ENCODE measurements around the gene SCAMP2. TPM values are rescaled to one million over a fixed set of nuclear protein-coding genes. Genes with fewer than 3 reads are reported as not detected.

Gene SCAMP2
- total RNA-seq, 1 donor from 2014 or later: 35.6 TPM

DNA sequence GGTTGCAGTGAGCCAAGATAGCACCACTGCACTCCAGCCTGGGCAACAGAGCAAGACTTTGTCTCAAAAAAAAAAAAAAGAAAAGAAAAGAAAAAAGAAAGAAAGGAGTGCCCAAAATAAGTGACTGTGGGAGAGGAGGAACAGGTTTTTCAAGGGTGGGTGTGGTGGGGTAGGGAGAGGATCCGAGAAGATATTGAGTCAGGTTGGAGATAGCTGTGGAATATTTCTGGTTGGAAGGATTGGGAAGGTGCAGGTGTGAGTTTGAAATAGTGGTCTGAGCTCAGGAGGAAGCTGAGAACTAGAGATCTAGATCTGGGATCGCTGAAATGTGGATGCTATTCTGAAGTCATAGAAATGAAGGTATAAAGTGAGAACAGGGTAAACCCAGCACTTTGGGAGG lies 7.8 kb downstream of the SCAMP2 start:
- no peak overlapping the region for H3K27ac Mint-ChIP-seq (ENCODE audit: unreplicated experiment)
- peaks cover 4% of the 10 kb centered on the region for H3K27me3 Mint-ChIP-seq (ENCODE audit: unreplicated experiment)
- TF ChIP-seq, protein P1, sequence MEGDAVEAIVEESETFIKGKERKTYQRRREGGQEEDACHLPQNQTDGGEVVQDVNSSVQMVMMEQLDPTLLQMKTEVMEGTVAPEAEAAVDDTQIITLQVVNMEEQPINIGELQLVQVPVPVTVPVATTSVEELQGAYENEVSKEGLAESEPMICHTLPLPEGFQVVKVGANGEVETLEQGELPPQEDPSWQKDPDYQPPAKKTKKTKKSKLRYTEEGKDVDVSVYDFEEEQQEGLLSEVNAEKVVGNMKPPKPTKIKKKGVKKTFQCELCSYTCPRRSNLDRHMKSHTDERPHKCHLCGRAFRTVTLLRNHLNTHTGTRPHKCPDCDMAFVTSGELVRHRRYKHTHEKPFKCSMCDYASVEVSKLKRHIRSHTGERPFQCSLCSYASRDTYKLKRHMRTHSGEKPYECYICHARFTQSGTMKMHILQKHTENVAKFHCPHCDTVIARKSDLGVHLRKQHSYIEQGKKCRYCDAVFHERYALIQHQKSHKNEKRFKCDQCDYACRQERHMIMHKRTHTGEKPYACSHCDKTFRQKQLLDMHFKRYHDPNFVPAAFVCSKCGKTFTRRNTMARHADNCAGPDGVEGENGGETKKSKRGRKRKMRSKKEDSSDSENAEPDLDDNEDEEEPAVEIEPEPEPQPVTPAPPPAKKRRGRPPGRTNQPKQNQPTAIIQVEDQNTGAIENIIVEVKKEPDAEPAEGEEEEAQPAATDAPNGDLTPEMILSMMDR (IDR thresholded peaks at IDR 0.05; ENCODE audit: partially characterized antibody, unreplicated experiment): no peak
- no peak for DNase-seq
- peaks cover 8% of the 10 kb centered on the region for H3K36me3 Mint-ChIP-seq (ENCODE audit: unreplicated experiment)
- H3K4me1 Mint-ChIP-seq (ENCODE audit: low read depth, unreplicated experiment): peaks cover 2% of the 10 kb centered on the region
- H3K9me3 Mint-ChIP-seq (ENCODE audit: unreplicated experiment): peaks cover 4% of the 10 kb centered on the region
- no peak overlapping the region for H3K4me3 Mint-ChIP-seq (ENCODE audit: unreplicated experiment)

DNA sequence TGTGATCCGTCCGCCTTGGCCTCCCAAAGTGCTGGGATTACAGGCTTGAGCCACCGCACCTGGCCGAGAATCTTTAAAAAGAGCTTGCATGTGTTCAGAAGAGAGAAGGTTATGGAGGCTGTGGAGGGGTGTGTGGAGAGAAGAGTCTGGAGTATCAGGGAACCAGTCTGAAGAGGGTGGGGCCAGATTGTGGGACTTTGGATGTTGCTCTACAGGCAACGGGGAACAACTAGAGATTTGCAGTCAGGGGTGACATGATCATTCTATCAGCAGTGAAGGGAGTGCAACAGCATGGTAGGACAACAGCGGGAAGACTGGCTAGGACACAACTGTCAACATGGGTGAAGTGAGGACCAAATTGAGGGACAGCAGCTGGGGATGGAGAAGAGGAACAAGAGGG lies 8.9 kb downstream of the SCAMP2 start:
- Mint-ChIP-seq H3K36me3 (ENCODE audit: unreplicated experiment) (peaks cover 8% of the 10 kb centered on the region), H3K9me3 (ENCODE audit: unreplicated experiment) (peaks cover 4% of the 10 kb centered on the region), H3K4me3 (ENCODE audit: unreplicated experiment) (peak overlapping the region; percentile 47), H3K27me3 (ENCODE audit: unreplicated experiment) (peaks cover 4% of the 10 kb centered on the region), H3K27ac (ENCODE audit: unreplicated experiment) (no peak overlapping the region), H3K4me1 (ENCODE audit: low read depth, unreplicated experiment) (peaks cover 2% of the 10 kb centered on the region)
- TF ChIP-seq, protein P1 (IDR thresholded peaks at IDR 0.05; ENCODE audit: partially characterized antibody, unreplicated experiment): no peak
- no peak for DNase-seq

DNA sequence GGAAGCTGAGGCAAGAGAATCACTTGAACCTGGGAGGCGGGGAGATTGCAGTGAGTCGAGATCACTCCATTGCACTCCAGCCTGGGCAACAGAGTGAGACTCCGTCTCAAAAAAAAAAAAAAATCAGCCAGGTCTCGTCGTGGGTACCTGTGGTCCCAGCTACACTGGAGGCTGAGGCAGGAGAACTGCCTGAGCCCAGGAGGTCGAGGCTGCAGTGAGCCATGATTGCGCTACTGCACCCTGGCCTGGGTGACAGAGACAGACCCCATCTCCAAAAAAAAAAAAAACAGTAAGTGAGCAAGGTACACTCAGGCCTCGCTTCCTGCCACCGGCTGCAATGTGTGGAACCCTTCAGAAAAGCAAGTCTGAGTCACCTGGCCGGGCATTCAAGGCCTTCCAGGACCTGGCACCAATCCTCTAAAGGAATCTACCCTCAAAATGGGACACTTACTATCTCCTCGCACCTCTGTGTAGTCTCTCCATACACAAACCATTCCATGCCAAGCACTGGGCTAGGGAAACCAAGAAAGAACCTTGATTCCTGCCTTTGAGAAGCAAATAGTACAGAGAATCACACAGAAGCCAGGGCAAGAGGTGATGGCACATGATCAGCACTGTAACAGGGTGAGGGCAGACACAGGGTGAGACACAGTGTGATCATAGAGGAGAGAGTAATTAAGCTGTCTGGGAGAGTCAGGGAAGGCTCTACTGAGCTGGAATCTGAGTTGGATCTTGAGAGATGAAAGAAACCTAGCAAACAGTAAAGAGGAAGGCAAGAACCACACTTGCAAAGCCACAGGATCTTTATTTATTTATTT lies 9.7 kb downstream of the SCAMP2 start:
- no peak overlapping the region for H3K4me3 Mint-ChIP-seq (ENCODE audit: unreplicated experiment)
- no peak overlapping the region for H3K27ac Mint-ChIP-seq (ENCODE audit: unreplicated experiment)
- H3K9me3 Mint-ChIP-seq (ENCODE audit: unreplicated experiment): peaks cover 4% of the 10 kb centered on the region
- no peak for DNase-seq
- peaks cover 4% of the 10 kb centered on the region for H3K27me3 Mint-ChIP-seq (ENCODE audit: unreplicated experiment)
- peaks cover 2% of the 10 kb centered on the region for H3K4me1 Mint-ChIP-seq (ENCODE audit: low read depth, unreplicated experiment)
- peaks cover 8% of the 10 kb centered on the region for H3K36me3 Mint-ChIP-seq (ENCODE audit: unreplicated experiment)
- TF ChIP-seq, protein P1 (IDR thresholded peaks at IDR 0.05; ENCODE audit: partially characterized antibody, unreplicated experiment): no peak

DNA sequence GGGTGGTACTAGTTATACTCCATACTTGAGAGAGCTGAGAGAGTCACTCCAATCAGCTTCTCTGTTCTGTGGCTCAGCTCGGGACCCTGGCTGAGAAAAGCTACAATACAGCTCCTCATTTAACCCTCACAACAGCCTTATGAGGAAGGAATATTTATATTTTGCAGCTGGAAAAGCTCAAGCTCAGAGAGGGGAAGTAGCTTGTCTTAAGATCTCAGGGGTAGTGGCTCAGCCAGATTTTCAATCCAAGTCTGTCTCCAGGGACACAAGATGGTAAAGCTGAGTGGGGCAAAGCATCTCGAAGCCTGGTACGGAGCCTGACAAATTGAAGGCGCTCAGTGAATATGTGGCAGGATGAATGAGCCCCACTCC lies 14.8 kb downstream of the SCAMP2 start:
- Mint-ChIP-seq H3K4me3 (ENCODE audit: unreplicated experiment) (no peak overlapping the region), H3K9me3 (ENCODE audit: unreplicated experiment) (no peaks in the 10 kb centered on the region), H3K27me3 (ENCODE audit: unreplicated experiment) (peaks cover 1% of the 10 kb centered on the region), H3K36me3 (ENCODE audit: unreplicated experiment) (no peaks in the 10 kb centered on the region), H3K27ac (ENCODE audit: unreplicated experiment) (no peak overlapping the region), H3K4me1 (ENCODE audit: low read depth, unreplicated experiment) (peaks cover 2% of the 10 kb centered on the region)
- TF ChIP-seq, protein P1 (IDR thresholded peaks at IDR 0.05; ENCODE audit: partially characterized antibody, unreplicated experiment): no peak
- no peak for DNase-seq

DNA sequence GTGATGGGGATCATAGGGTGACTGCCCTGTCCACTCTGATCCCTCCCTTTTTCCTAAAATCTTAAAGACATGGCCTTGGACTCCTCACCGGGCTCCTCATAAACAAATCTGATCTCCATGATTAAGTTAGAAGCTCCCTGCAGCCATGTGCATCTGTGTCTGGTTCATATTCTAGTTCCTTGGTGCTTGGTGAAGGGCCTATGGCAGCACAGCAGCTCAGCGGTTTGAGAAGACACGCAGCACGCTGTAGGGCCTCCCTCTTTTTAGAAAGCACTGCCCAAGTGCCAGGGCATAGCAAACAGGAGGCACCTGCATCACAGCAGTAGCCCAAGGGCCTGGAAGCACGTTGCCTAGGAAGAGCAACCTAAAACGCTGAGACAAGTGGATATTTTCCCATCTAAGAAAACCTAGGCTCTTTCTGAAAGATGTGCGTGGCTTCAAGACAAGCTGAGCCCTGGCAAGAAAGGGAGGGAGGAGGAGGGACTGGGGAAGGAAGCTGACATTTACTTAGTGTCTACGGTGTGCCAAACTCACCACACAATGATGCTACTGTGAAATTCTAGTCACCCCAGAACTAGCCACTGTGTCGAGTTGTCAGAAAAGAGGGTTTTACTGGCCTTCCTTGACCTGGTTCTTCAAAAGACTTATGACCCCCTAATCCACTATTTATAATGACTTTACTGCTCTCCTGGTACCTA lies 15.3 kb downstream of the SCAMP2 start:
- no peak overlapping the region for H3K4me3 Mint-ChIP-seq (ENCODE audit: unreplicated experiment)
- no peak overlapping the region for H3K27ac Mint-ChIP-seq (ENCODE audit: unreplicated experiment)
- no peaks in the 10 kb centered on the region for H3K9me3 Mint-ChIP-seq (ENCODE audit: unreplicated experiment)
- H3K36me3 Mint-ChIP-seq (ENCODE audit: unreplicated experiment): no peaks in the 10 kb centered on the region
- TF ChIP-seq, protein P1 (IDR thresholded peaks at IDR 0.05; ENCODE audit: partially characterized antibody, unreplicated experiment): no peak
- no peak for DNase-seq
- peaks cover 3% of the 10 kb centered on the region for H3K4me1 Mint-ChIP-seq (ENCODE audit: low read depth, unreplicated experiment)
- peaks cover 4% of the 10 kb centered on the region for H3K27me3 Mint-ChIP-seq (ENCODE audit: unreplicated experiment)

All from glutamatergic neuron (in vitro differentiated cells).